Endothelial cell of umbilical vein (primary cell): ENCODE measurements around the gene FNIP1. TPM values are rescaled to one million over a fixed set of nuclear protein-coding genes. Genes with fewer than 3 reads are reported as not detected.
A peak's percentile ranks its signal among the peaks of the same experiment; 100 is the strongest.

Source experiments
- BruUV-seq: library from RNA; stranded (reverse); fragments of 400-500 nt; replicated peaks from 2 replicates; lab custom pipeline; 2021; lab: Mats Ljungman, UMichigan
- CTCF ChIA-PET: fragments of 300-600, 350-600 bp; sonication (Branson Sonifier 250); formaldehyde crosslinking; loops from one replicate; lab custom pipeline; 2021; ENCODE audit warnings: antibody characterized with exemption, inconsistent platforms; lab: Charles Lee
- POLR2A ChIA-PET: fragments of 300-600, 350-600 bp; sonication (Branson Sonifier 250); formaldehyde crosslinking; loops from one replicate; lab custom pipeline; 2021; ENCODE audit warnings: antibody characterized with exemption, inconsistent platforms; lab: Charles Lee
- DNase-seq: peaks from one replicate; pipeline ENCODE4 v3.0.0-alpha.2; 2011; ENCODE audit warnings: low read depth, low spot score
- FAIRE-seq: peaks from 2 replicates; lab custom pipeline; 2011; peaks lifted over from hg19 to GRCh38; lab: Jason Lieb, UNC
- H2AFZ ChIP-seq: 2 replicates; pipeline ENCODE4 v1.6.0; 2012; ENCODE audit warnings: low read depth, low read length, control low read depth, inconsistent platforms
- H3K27ac ChIP-seq: 2 replicates; pipeline ENCODE4 v1.5.1; 2011; ENCODE audit warnings: low read depth, mild to moderate bottlenecking, control low read depth, low read length, moderate library complexity; ENCODE audit not compliant: insufficient read depth
- H3K27me3 ChIP-seq, 2 experiments: 2 replicates each; pipeline versions ENCODE4 v1.6.0 to v1.6.1; 2011; ENCODE audit warnings: low read length in 2 of 2, mixed read lengths in 1 of 2; ENCODE audit not compliant: control insufficient read depth in 2 of 2, insufficient read depth in 2 of 2
- H3K36me3 ChIP-seq, 2 experiments: 2 replicates in 1 of 2; 3 replicates in 1 of 2; pipeline ENCODE4 v1.5.1; 2011; ENCODE audit warnings: low read length in 2 of 2, mild to moderate bottlenecking in 1 of 2, moderate library complexity in 1 of 2; ENCODE audit not compliant: control insufficient read depth in 2 of 2, insufficient read depth in 2 of 2; ENCODE audit errors: extremely low read depth in 1 of 2
- H3K4me1 ChIP-seq: 3 replicates; pipeline ENCODE4 v1.5.1; 2011; ENCODE audit warnings: mild to moderate bottlenecking, low read length; ENCODE audit not compliant: control insufficient read depth, insufficient read depth; ENCODE audit errors: extremely low read depth
- H3K4me2 ChIP-seq: 2 replicates; pipeline ENCODE4 v1.6.1; 2011; ENCODE audit warnings: low read length, control low read depth, mixed read lengths; ENCODE audit not compliant: insufficient read depth
- H3K4me3 ChIP-seq, 3 experiments: fragments of 200-600 bp in 1 of 3; sonication (generic), shearing (Covaris generic) in 1 of 3; replicated peaks in 1 of 3; 2 replicates each; pipeline ENCODE4 v1.5.1; 2011 to 2016; ENCODE audit warnings: control low read depth in 3 of 3, low read length in 3 of 3, mild to moderate bottlenecking in 2 of 3, inconsistent platforms in 1 of 3, low read depth in 1 of 3, moderate library complexity in 1 of 3; ENCODE audit not compliant: insufficient read depth in 1 of 3
- H3K79me2 ChIP-seq: 2 replicates; pipeline ENCODE4 v1.6.0; 2012; ENCODE audit warnings: low read length, inconsistent platforms; ENCODE audit not compliant: control insufficient read depth, insufficient read depth
- H3K9ac ChIP-seq: replicated peaks from 2 replicates; pipeline ENCODE3; 2011; ENCODE audit warnings: low read length, control low read depth; ENCODE audit not compliant: insufficient read depth; ENCODE audit errors: extremely low read depth
- H3K9me1 ChIP-seq: replicated peaks from 3 replicates; pipeline ENCODE4 v1.6.0; 2011; ENCODE audit warnings: mild to moderate bottlenecking, low read length; ENCODE audit not compliant: control insufficient read depth, insufficient read depth; ENCODE audit errors: extremely low read depth
- H3K9me3 ChIP-seq: replicated peaks from 2 replicates; pipeline ENCODE4 v1.5.1; 2012; ENCODE audit warnings: low read length, inconsistent platforms; ENCODE audit not compliant: control insufficient read depth, insufficient read depth
- H4K20me1 ChIP-seq: replicated peaks from 2 replicates; pipeline ENCODE3; 2011; ENCODE audit warnings: mild to moderate bottlenecking, low read length; ENCODE audit not compliant: control insufficient read depth, insufficient read depth; ENCODE audit errors: extremely low read depth
- EZH2 ChIP-seq: IDR thresholded peaks from 2 replicates; pipeline ENCODE4 v1.6.1; 2012; ENCODE audit warnings: borderline replicate concordance, low read depth, mild to moderate bottlenecking, moderate library complexity, low read length, inconsistent platforms; ENCODE audit not compliant: severe bottlenecking
- FOS ChIP-seq: IDR thresholded peaks from 2 replicates; pipeline ENCODE4 v1.6.1; 2011; ENCODE audit warnings: mild to moderate bottlenecking, low read length, moderate library complexity, borderline replicate concordance; ENCODE audit not compliant: insufficient read depth
- GATA2 ChIP-seq: IDR thresholded peaks from 2 replicates; pipeline ENCODE4 v1.7.0; 2011; ENCODE audit warnings: low read depth, mild to moderate bottlenecking, moderate library complexity, mixed read lengths, low read length; ENCODE audit not compliant: insufficient read length, insufficient read depth
- JUN ChIP-seq: IDR thresholded peaks from 2 replicates; pipeline ENCODE4 v1.6.1; 2011; ENCODE audit warnings: borderline replicate concordance, low read depth; ENCODE audit not compliant: insufficient read length, insufficient read depth
- MYC ChIP-seq: IDR thresholded peaks from one replicate; pipeline ENCODE4 v1.6.1; 2011; ENCODE audit warnings: mild to moderate bottlenecking, low read depth, low read length
- POLR2A ChIP-seq: IDR thresholded peaks from 2 replicates; pipeline ENCODE4 v1.6.1; 2012; ENCODE audit warnings: low read depth, mild to moderate bottlenecking, control low read depth, low read length
- POLR2AphosphoS5 ChIP-seq: IDR thresholded peaks from 2 replicates; pipeline ENCODE4 v1.6.1; 2012; ENCODE audit warnings: low read depth, mild to moderate bottlenecking, control low read depth, low read length, moderate library complexity; ENCODE audit not compliant: insufficient read depth
- dilution Hi-C: fragments of 300-500 bp; cut with MboI; formaldehyde crosslinking; loops from one replicate; pipeline ENCODE4 v1.15.0; 2019; ENCODE audit warnings: low sequenced_read_pairs; ENCODE audit not compliant: extremely low pct_ligation_motif_present
- intact Hi-C: fragments of 100-400 bp; cut with micrococcal nuclease; formaldehyde crosslinking; loops from one replicate; pipeline ENCODE4 v1.10.0; 2022
- polyA plus RNA-seq, 4 experiments: library from polyadenylated mRNA; depleted of rRNA in 3 of 4; stranded (reverse) in 3 of 4; unstranded in 1 of 4; fragments of >200 nt; gene quantifications; 2 replicates each; pipeline versions ENCODE4 v1.2.1 to v1.2.3, GENCODE V29; 2011 to 2012; ENCODE audit warnings: missing spikeins in 1 of 4
- total RNA-seq: library from RNA; stranded (reverse); gene quantifications from 2 replicates; pipeline ENCODE4 v1.2.3, GENCODE V29; 2021
- TF ChIP-seq, protein P1 (sequence below): IDR thresholded peaks from 2 replicates; pipeline ENCODE4 v1.6.1; 2011; ENCODE audit not compliant: insufficient read depth, insufficient read length
- TF ChIP-seq, protein P2 (sequence below), 2 donors: IDR thresholded peaks; 1 replicate in 1 of 2; 2 replicates in 1 of 2; pipeline ENCODE4 v1.5.1; 2011; ENCODE audit warnings: low read length in 2 of 2, mild to moderate bottlenecking in 2 of 2, moderate library complexity in 2 of 2, control low read depth in 1 of 2, inconsistent platforms in 1 of 2, low read depth in 1 of 2; ENCODE audit not compliant: insufficient read depth in 1 of 2; ENCODE audit errors: extremely low read depth in 1 of 2

FNIP1 gene
- total and polyA plus RNA-seq, 2 donors (not counting 3 experiments of a cell fraction or from before 2014, with no cell fraction given): 5.9 to 27.3 TPM

GRCh38 chr5:131795879-131796792 lies 681 bp downstream of the FNIP1 start:
- Histone ChIP-seq H3K9me3 (no peaks in the 10 kb centered on the region), H3K9me1 (peaks cover 2% of the 10 kb centered on the region), H2AFZ (peak overlapping the region; percentile 61), H3K79me2 (peaks cover 55% of the 10 kb centered on the region), H4K20me1 (peaks cover 12% of the 10 kb centered on the region), H3K27ac (peak overlapping the region; percentile 94), H3K4me3 (peak overlapping the region; percentile 63 to 96 (median 69)), H3K4me1 (peaks cover 16% of the 10 kb centered on the region), H3K36me3 (no peaks in the 10 kb centered on the region), H3K27me3 (no peaks in the 10 kb centered on the region), H3K4me2 (peak overlapping the region; percentile 94), H3K9ac (peak overlapping the region; percentile 99)
- ChIA-PET POLR2A (interaction anchor here (1.0 kb wide), 1 partner anchor 19 kb away, joined by 6 read pairs; no protein-coding TSS in a partner anchor), CTCF (interaction anchor here (1.1 to 1.7 kb wide), 2 partner anchors 207 to 212 kb away, joined by 8 read pairs; no protein-coding TSS in a partner anchor)
- FAIRE-seq (peak; percentile 62), DNase-seq (peak; percentile 65)
- intact Hi-C loops: loop anchor here (5.0 kb wide), 5 partner anchors 201 to 634 kb away; no protein-coding TSS in a partner anchor
- TSS peak; percentile 41 for BruUV-seq
- dilution Hi-C loops: no loop called here
- TF ChIP-seq FOS: no peak
- no peak for TF ChIP-seq MYC
- no peak for TF ChIP-seq POLR2AphosphoS5
- TF ChIP-seq EZH2: no peak

DNA sequence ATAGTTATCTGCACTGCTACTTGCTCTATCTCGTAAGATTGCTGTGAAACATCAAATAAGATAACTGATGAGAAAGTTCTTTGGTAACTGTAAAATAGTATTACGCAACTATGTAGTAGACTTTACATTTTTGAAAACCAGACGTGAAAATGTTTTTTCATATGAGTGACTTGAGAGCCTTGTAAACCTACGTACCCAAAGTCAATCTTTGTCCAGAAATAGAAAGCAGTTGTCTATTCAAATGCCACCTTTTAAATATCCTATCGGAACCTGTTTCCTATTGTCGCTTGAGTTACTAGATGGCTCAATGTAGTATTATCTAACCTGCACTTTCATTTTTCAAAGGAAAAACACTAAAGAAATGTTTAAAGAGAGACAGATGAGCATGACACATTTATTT lies 1.6 kb downstream of the FNIP1 start:
- ChIA-PET CTCF (no interaction called here), POLR2A (no interaction called here)
- peak overlapping the region; percentile 94 for H3K4me2 ChIP-seq
- peaks cover 2% of the 10 kb centered on the region for H3K9me1 ChIP-seq
- no peaks in the 10 kb centered on the region for H3K9me3 ChIP-seq
- no peak for DNase-seq
- FAIRE-seq: no peak
- TF ChIP-seq, protein P1, sequence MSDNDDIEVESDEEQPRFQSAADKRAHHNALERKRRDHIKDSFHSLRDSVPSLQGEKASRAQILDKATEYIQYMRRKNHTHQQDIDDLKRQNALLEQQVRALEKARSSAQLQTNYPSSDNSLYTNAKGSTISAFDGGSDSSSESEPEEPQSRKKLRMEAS: no peak
- no peak for TF ChIP-seq GATA2
- no peak for TF ChIP-seq FOS
- TF ChIP-seq EZH2: no peak
- TF ChIP-seq, protein P2, sequence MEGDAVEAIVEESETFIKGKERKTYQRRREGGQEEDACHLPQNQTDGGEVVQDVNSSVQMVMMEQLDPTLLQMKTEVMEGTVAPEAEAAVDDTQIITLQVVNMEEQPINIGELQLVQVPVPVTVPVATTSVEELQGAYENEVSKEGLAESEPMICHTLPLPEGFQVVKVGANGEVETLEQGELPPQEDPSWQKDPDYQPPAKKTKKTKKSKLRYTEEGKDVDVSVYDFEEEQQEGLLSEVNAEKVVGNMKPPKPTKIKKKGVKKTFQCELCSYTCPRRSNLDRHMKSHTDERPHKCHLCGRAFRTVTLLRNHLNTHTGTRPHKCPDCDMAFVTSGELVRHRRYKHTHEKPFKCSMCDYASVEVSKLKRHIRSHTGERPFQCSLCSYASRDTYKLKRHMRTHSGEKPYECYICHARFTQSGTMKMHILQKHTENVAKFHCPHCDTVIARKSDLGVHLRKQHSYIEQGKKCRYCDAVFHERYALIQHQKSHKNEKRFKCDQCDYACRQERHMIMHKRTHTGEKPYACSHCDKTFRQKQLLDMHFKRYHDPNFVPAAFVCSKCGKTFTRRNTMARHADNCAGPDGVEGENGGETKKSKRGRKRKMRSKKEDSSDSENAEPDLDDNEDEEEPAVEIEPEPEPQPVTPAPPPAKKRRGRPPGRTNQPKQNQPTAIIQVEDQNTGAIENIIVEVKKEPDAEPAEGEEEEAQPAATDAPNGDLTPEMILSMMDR (IDR thresholded peaks at IDR 0.05; ENCODE audit: extremely low read depth in 1 of 2, insufficient read depth in 1 of 2, low read depth in 1 of 2, low read length in 2 of 2): no peak
- TF ChIP-seq POLR2A: no peak
- TF ChIP-seq POLR2AphosphoS5: no peak
- TF ChIP-seq MYC: no peak
- TF ChIP-seq JUN: no peak
- no peaks in the 10 kb centered on the region for H3K27me3 ChIP-seq
- no peaks in the 10 kb centered on the region for H3K36me3 ChIP-seq
- peaks cover 16% of the 10 kb centered on the region for H4K20me1 ChIP-seq
- H3K4me1 ChIP-seq: peaks cover 16% of the 10 kb centered on the region
- H3K4me3 ChIP-seq: peak overlapping the region in 2 of 3 experiments; percentile 4 to 96
- no TSS peak for BruUV-seq
- H3K79me2 ChIP-seq: peaks cover 64% of the 10 kb centered on the region
- intact Hi-C loops: loop anchor here (5.0 kb wide), 5 partner anchors 202 to 633 kb away; no protein-coding TSS in a partner anchor
- no peak overlapping the region for H3K27ac ChIP-seq
- dilution Hi-C loops: no loop called here
- no peak overlapping the region for H2AFZ ChIP-seq
- peak overlapping the region; percentile 99 for H3K9ac ChIP-seq
